HG03460 (cell line): ENCODE results near the gene LETMD1.
"Not testable (repeated sequence)": the region's sequence is repeated elsewhere in the genome, so short reads cannot be mapped to it uniquely, and the experiment has no call there.

ENCODE experiments used
- ATAC-seq: cut with Tn5 transposase; IDR thresholded peaks from one replicate; pipeline ENCODE4 v1.9.1; 2021; ENCODE audit not compliant: unreplicated experiment

Gene LETMD1, protein sequence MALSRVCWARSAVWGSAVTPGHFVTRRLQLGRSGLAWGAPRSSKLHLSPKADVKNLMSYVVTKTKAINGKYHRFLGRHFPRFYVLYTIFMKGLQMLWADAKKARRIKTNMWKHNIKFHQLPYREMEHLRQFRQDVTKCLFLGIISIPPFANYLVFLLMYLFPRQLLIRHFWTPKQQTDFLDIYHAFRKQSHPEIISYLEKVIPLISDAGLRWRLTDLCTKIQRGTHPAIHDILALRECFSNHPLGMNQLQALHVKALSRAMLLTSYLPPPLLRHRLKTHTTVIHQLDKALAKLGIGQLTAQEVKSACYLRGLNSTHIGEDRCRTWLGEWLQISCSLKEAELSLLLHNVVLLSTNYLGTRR

DNA sequence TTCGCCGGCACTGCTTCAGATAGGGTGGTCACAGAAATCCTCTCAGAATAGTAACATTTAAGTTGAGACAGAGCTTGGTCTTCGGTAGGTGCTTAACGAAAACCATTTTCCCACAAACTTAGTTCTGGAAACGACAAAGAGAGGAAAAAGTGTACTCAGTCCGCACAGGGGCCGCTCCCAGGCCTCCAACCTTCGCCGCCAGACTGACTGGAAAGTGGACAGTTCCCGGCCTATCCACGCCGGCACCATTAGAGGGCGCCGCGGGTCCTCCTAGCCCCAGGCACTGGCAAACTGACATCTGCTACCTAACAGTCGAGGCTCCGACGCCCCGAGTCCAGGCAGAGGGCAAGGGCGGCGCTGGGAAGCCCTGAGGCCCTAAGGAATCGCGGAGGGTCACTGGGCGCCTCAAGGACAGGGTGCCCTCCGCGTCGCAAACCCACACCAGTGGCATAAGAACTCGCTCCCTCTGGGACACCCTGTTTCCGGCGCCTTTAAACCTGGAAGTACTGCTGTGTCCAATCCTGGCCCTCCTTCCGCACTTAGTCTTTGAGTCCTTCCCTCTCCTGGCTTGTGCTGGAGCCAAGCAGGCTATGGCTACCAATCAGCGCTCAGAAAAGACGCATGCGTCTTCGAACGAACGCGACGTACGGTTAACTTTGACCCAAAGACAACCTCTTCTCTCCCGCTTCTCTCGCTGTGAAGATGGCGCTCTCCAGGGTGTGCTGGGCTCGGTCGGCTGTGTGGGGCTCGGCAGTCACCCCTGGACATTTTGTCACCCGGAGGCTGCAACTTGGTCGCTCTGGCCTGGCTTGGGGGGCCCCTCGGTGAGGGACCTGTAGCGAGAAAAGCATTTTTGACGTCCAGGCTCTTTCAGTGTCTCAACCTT is at the start of gene LETMD1:
TSS of gene LETMD1 (plus strand) at position 673 of the 886 bp plus-strand sequence. CDS start at position 703, 30 bp downstream.
- peak; percentile 97 for ATAC-seq

DNA sequence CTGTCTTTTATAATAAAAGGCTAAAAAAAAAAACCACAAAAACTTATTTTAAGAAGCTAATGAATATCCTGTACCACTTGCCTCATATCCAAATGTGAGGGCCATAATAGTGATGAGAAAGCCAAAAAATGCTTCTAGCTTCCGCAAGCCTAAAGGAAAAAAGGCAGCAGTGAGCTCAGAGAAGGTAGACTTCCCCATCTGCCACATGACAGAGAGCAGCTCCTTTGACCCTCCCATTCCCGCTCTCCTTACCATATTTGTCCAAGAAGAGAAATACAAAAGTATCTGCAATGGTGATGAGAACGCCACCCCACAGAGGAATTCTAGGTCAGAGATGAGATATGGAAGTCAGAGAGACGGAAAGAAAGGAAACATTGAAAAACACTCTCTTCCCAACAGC is 49.0 kb upstream of the LETMD1 start:
- no peak for ATAC-seq

DNA sequence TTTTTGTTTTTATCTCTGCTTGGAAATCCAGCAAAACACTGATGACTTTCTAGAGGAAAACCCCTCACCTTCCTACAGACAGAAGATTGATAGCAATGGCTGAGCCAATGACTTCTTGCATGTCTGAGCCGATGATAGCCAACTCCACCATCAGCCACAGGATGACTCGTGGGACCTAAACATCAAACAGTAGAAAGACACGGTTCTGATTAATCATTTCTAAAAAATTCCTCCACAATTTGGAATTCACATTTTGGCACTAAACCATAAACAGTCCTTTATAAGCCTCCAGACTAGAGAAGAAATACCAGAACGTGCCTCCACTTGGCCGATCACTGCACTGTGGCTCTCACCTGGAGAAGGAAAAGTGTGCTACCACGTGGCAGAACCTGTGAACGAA is 47.9 kb upstream of the LETMD1 start:
- ATAC-seq = no peak

DNA sequence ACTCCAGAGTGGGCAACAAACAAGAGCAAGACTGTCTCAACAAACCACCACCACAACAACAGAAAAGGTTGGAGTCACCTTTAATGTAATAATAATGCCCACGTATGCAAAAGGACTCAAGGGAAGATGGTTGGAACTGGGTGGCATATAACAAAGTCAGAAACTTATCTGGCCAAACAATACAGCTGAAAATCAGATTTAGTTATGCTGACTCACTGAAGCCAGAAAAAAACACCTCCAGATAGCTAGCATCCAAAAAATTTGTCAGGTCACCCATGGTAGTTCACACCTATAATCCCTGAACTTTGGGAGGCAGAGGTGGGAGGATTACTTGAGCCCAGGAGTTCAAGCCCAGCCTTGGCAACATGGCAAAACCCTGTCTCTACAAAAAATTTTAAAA is 46.3 kb upstream of the LETMD1 start:
- ATAC-seq = no peak

DNA sequence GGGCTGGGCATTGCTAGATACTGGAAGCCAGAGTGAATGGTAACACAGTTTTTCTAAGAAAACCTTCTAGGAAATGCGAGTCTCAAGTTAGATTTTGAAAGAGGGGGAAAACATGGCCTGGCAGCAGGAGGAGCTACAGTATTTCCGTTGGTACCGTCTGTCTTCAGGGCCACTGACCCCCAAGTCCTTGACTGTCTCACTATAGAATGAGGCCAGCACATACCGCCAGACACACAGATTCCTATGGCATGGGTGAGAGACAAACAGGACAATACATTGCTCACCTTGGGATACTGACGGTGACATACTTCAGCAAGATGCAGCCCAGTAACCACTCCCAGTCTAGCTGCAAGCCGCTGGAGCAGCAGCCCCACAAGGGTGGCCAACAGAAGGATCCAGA is 43.6 kb upstream of the LETMD1 start:
- no peak for ATAC-seq

DNA sequence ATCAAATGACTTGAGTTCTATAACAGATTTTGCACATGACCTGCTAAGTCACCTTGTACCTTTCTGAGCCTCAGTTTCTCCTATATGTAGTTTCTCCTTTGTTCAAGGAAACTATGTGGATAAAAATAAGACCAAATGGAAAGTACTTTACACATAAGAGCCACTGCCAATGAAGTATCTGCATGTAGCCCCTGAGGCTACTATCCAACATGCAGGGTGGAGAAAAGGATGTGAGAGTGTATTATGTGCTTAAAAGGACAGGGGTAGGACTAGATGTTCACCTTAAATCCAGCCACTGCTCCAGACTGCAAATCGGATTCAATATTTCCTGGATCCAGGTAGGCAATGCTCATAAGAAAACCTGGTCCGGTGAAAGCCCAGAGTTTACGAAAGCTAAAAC is 43.1 kb upstream of the LETMD1 start:
- ATAC-seq = no peak

DNA sequence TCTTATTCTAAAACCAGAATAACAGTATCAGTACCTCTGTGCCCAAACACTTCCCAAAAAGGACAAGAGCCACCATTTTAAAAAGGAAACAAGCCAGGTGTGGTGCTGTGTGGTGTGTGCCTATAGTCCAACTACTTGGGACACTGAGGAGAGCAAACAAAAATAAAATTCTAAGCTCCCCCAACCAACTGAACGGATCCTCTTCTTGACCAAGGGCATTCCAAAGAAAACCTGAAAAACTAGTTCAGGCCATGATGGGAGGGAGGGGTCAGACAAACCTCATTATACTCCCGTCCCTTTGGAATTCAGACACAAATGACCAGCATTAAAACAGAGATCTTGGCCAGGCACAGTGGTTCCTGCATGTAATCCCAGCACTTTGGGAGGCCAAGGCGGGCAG is 42.5 kb upstream of the LETMD1 start:
- ATAC-seq = no peak

DNA sequence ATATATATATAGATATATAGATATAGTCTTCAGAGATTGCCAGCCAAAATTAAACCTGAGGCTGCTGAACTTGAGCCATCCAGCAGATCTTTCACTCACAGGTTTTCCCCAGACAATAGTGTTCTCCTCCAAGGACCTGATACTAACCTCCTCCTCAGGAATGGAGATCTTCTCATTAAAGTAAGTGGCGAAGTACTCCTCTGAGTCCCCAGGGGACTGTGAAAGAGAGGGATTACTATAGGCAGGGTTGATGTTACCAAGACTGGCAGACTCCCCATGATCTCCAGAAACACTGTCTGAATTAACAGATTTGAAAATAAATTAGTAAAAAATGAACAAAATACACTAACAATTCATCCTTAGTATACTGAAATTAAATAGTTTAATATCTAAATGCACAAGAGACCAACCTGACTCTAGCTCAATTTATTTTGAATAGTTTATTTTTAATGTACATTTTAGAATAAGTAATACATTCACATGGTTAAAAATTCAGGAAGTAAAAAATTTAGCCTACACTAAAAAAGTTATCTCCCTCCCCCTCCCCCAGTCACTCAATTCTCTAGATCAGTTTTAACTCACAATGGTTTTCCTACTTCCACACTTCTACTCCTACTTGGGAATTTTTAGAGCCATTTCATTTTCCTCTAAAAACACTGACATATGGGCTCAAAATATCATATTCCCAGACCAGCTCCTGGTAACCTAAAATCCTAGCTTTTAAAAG is 39.6 kb upstream of the LETMD1 start:
- ATAC-seq = no peak

DNA sequence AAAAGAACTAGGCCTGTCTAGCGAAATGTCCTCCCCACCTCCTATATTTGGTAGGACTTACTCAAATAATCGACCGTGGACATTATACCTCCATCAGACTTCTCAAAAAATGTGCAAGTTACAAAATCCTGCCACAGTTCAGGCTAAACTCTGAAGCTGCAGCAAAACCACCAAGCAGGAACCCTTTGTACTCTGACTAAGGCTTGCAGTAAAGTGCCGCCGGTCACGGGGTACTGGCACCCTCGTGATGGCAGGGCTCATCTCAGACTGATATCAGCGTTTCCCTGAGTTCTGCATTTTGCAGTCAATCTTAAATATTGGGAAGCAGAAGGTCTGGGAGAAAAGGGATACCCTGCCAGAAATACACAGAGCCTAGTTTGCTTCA is 39.1 kb upstream of the LETMD1 start:
- ATAC-seq = no peak

DNA sequence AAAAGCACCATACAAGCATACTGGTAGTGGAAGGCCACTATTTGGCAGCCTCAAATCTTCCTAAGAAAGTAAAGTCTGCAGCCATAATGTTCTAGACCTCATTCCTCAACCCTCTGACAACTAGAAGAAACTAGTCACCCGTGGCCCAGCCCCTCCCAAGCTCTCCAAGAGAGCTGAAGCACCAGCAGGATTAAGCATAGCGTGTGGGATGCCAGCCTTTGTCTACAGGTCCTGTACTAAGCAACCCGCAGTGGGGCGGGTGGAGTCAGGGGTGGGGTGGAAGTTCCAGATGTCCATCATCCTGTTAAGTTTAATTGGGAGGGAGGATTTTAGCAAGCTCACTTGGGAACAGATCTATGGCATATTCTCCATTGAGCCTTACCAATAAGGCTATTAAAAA is 36.2 kb upstream of the LETMD1 start:
- ATAC-seq = no peak

DNA sequence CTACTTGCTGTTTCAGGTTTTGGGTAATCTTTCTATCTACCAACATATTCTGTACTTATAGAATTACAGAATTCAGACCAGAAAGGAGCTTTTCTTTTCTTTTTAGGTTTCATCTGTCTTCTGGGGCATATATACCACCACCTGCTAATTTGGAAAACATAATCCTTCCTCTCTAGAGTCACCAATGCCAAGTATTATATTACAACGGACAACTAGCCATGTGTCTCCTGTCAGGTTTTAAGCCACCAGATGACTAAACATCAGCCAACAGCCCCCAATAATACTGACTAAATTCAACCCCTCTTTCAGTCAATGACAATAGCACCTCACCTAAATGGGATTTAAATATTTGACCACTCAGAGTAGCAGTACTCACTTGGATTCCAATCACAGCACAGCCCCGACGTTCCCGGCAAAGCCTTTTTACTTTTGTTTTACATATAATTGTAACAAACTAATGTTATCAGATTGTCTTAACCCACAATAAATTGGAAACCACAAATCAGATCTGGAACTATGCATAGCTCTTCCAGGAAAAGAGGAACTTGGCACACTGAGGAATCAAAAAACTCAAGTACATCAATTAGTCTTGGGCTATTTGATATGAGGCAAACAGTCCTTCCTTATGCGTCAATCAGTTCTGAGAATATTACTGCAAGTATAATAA is 35.4 kb upstream of the LETMD1 start:
- ATAC-seq = no peak

DNA sequence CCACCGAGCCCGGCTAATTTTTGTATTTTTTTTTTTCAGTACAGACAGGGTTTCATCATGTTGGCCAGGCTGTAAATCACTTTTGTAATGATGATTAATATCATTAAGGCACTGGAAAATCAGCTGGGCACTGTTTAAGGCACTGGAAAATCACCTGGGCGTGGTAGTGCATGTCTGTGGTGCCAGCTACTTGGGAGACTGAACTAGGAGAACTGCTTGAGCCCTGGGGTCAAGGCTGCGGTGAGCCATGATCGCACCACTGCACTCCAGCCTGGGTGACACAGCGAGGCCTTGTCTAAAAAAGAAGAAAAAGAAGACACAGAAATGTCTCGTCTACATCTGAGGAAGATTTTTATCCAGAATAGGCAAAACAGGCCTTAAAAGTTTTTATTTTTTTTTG is 34.7 kb upstream of the LETMD1 start:
- no peak for ATAC-seq

DNA sequence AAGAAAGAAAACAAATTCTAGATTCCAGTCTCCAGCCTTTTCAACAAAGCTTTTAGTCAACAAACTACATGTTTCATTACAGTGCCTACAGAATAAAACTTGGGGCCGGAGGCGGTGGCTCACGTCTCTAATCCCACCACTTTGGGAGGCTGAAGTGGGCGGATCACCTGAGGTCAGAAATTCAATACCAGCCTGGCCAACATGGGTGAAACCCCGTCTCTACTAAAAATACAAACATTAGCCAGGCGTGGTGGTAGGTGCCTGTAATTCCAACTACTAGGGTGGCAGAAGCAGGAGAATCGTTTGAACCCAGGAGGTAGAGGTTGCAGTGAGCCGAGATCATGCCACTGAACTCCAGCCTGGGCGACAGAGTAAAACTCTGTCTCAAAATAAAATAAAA is 33.7 kb upstream of the LETMD1 start:
- ATAC-seq = not testable (repeated sequence)

DNA sequence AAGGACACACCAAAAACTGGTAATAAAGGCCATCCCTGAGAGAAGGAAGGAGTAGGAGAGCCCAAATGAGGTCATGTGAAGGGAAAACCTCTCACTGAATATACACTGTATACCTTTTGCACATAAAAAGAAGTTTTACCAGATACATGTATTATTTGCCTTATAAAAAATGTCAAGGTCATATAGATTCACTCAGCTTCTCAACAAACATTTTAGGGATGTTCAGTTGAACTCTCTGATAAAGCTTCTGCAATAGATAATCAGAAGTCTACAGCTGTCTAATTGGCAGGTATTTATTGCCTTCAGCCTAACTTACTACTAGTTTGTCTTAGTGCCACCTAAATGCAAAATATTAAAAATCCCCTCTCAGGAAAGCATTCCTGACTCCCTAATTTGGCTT is 30.7 kb upstream of the LETMD1 start:
- no peak for ATAC-seq

DNA sequence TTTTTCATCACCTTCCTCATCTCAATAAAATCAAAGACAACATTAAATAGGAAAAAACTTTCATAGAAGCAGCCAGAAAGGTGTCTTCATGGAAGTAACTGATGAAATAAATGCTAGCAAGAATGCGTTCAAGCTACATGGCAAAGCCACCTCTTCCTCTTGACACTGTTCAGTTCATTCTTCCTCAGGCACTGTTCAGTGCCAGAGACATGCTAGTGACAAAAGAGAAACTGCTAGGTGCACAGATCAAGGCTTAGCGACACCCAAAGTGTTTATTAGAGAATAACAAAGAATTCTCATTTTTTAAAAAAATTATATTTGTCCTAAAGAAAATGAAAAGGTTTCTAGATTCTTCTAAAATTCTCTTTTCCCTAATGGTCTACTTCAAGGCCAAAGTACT is 29.2 kb upstream of the LETMD1 start:
- no peak for ATAC-seq

DNA sequence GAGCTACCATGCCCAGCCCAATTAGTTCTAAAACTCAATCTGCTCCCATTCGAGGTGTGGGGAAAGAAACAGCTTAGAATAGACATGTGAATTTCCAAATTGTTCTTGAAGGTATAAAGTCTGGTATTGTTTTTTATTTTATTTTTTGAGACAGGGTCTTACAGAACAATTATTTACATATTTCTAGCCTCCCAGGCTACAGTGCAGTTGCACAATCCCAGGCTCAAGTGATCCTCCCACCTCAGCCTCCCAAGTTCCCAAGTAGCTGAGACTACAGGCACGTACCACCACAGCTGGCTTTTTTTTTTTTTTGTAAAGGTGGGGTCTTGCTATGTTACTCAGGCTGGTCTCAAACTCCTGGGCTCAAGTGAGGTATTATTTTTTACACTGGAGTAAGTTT is 28.2 kb upstream of the LETMD1 start:
- ATAC-seq = no peak

DNA sequence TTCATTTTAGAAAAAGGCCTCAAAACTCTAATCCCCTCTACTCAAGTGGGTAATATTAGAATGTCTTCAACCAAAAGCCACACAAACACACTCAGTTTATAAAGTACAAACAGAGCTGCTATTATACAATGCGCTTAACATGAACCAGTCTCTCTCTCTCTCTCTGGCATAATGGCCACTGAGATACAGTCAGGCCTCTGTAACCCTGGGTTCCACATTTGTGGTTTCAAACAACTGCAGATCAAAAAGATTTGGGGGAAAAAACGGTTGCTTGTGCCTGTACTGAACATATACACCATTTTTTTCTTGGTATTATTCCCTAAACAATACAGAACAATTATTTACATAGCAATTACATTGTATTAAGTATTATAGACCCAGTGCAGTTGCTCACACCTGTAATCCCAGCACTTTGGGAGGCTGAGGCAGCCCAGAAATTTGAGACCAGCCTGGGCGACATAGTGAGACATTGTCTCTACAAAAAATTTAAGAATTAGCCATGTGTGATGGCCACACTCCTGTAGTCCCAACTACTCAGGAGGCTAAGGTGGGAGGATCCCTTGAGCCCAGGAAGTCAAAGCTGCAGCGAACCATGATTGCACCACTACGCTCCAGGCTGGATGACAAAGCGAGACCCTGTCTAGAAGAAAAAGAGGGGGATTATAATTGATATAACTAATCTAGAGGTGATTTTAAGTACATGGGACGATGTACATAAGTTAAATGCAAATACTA is 27.5 kb upstream of the LETMD1 start:
- ATAC-seq = no peak

DNA sequence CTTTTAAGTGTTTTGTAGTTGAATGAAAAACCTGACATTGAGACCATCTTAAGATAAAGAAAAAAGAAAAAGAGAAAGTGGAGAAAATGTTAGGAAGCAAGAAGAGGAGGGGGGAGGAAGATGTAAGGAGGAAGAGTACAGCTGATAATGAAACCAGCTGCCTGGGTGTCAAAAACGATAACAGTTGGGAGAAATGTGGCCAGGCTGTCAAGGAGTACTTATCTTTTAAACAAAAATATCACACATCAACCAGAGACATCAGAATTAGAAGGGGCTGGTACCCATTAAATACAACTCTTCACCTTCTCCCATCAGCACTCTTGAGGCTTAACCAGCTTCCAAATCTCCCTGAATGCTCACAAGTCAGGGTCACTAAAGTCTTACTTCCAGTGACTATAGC is 26.4 kb upstream of the LETMD1 start:
- no peak for ATAC-seq

DNA sequence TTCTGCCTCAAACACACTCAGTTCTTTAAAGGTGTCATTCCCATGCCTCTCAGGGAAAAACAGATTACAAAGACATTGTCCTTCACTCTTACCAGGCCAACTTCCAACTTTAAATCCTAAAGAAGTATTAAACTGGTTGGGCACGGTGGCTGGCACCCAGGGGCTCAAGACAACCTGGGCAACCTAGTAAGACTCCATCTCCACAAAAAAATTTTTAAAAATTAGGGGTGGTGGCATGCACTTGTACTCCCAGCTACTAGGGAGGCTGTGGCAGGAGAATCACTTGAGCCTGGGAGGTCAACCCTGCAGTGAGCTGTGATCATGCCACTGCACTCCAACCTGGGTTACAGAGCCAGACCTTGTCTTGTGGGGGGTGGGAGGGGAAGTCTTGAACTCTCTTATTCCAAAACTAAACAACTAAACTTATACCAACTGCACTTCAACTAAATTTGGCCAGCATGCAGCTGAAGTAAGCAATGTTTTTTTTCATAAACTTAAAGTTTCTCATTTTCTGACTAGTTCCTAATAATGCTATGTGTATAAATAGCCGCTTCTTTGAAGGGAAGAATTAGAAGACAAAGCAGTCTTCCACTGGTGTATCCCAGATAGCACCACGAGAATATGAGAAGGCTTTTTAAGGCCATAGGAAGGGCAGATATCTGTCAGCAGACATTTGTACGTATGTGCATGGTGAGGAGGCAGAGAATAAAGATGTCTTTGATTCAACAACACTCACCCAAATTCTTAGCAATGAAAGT is 24.3 kb upstream of the LETMD1 start:
- ATAC-seq = no peak

DNA sequence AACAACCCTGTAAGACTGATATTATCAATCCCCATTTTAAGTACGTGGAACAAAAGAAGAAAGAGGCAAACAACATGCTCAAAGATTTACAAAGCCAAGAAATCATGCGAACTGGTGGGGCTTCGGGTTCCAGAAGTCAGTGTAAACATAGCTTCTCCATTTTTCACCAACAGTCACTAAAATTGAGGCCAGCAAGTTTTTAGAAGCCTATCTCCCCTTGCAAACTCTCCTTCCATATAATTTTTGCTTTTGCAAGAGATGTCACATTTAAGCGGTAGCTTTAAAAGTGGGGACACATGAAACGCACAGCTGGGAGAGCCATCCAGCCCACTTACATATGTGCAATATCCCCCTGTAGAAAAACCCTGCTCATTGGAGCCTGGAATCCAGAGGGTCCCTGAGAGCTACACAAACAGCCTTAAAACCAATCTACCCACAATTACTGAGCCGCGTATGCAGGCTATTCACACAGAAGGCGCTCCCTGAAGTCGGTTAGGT is 22.7 kb upstream of the LETMD1 start:
- no peak for ATAC-seq
